Measurements from ENCODE around the gene TAF1. TPM values are rescaled to one million over a fixed set of nuclear protein-coding genes. Genes with fewer than 3 reads are reported as not detected.

TAF1 gene
- total and polyA plus RNA-seq, 10 of the 15 experiments (the other 5 are each of a cell fraction or from before 2014, with no cell fraction given): 4.1 to 24.2 (median 17.2) TPM

- TF ChIP-seq ZBTB11 (CRISPR knock-in tag; IDR thresholded peaks at IDR 0.05): no peak
- TF ChIP-seq MXI1 (IDR thresholded peaks at IDR 0.05; ENCODE audit: low read depth, low read length): peak; percentile 42
- no peak for TF ChIP-seq SRF (IDR thresholded peaks at IDR 0.05; ENCODE audit: low read depth in 2 of 2, low read length in 2 of 2)
- TF ChIP-seq TBL1XR1 (IDR thresholded peaks at IDR 0.05; ENCODE audit: low read depth, low read length): no peak
- TF ChIP-seq HDGF (IDR thresholded peaks at IDR 0.05): no peak
- no peak for TF ChIP-seq SREBF1 (IDR thresholded peaks at IDR 0.05; ENCODE audit: low read length)
- TF ChIP-seq WRNIP1 (IDR thresholded peaks at IDR 0.05; ENCODE audit: borderline replicate concordance, low read depth, low read length): no peak
- no peak for TF ChIP-seq MTA3 (IDR thresholded peaks at IDR 0.05; ENCODE audit: borderline replicate concordance, low read length)
- TF ChIP-seq BCLAF1 (IDR thresholded peaks at IDR 0.05): no peak
- no peak for TF ChIP-seq STAT1 (conservative IDR thresholded peaks at IDR 0.05)
- peak; percentile 87 for TF ChIP-seq POLR2A (IDR thresholded peaks at IDR 0.05; ENCODE audit: low read depth, low read length)
- TF ChIP-seq SUPT20H (IDR thresholded peaks at IDR 0.05; ENCODE audit: borderline replicate concordance, control insufficient read depth, low read depth, low read length): no peak
- peak; percentile 62; the same call in 1 of the 2 replicates for TF ChIP-seq TAF1 (IDR thresholded peaks at IDR 0.05; ENCODE audit: borderline replicate concordance, low read depth, low read length)
- no peak for TF ChIP-seq ZNF24 (IDR thresholded peaks at IDR 0.05)
- TF ChIP-seq IKZF1 (conservative IDR thresholded peaks at IDR 0.05): no peak
- TF ChIP-seq CUX1 (IDR thresholded peaks at IDR 0.05; ENCODE audit: insufficient replicate concordance, low read depth, low read length): peak; percentile 6
Measured at GRCh38 chrX:71365875-71366673, at the start of gene TAF1 (continued).

All from GM12878 (cell line).